ENCODE measurements around the gene ARL3.
"Not testable (repeated sequence)": the region's sequence is repeated elsewhere in the genome, so short reads cannot be mapped to it uniquely, and the experiment has no call there.

Gene ARL3

GRCh38 chr10:102738692-102739121 lies 24.5 kb upstream of the ARL3 start:
- no peak for DNase-seq (ENCODE audit: low read depth in 2 of 2, low spot score in 1 of 2)

DNA sequence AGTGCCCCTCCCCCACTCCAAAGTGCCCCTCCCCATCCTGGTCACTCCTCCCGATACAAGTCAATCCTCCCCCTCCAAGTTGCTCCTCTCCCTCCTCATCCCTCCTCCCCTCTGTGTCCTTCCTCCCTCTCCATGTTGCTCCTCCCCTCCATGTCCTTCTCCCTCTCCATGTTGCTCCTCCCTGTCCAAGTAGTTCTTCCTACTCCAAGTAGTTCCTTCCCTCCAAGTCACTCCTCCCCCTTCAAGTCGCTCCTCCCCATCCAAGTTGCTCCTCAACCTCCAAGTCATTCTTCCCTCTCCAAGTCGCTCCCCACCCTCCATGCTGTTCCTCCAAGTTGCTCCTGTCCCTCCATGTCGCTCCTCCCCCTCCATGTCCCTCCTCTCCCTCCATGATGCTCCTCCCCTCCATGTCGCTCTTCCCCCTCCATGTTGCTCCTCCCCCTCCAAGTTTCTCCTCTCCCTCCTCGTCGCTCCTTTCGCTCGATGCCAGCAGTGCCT lies 20.9 kb upstream of the ARL3 start:
- DNase-seq (ENCODE audit: low read depth in 2 of 2, low spot score in 1 of 2), result no peak

DNA sequence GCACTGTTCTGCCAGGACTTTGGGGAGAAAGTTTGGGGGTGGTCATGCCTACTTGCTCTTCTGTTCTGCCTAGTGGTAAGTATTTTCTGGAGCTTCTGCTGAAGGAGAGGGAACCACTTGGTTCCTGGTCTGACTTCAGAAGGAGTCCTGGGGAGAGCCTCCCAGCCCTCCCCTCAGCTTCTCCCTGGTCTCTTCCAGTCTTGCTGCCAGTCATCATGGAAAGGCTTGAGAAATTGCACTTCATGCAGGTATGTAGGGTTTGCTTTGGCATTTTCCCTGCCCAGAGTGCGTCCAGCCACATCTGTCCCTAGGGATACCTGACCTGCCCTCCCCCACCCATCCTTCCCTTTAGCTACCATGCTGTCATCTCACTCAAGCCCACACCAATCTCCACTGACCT lies 18.5 kb upstream of the ARL3 start:
- DNase-seq (ENCODE audit: low read depth in 2 of 2, low spot score in 1 of 2), result no peak

- no peak for DNase-seq (ENCODE audit: low read depth in 2 of 2, low spot score in 1 of 2)
Observed at GRCh38 chr10:102731222-102731800, 17.1 kb upstream of the ARL3 start.

DNA sequence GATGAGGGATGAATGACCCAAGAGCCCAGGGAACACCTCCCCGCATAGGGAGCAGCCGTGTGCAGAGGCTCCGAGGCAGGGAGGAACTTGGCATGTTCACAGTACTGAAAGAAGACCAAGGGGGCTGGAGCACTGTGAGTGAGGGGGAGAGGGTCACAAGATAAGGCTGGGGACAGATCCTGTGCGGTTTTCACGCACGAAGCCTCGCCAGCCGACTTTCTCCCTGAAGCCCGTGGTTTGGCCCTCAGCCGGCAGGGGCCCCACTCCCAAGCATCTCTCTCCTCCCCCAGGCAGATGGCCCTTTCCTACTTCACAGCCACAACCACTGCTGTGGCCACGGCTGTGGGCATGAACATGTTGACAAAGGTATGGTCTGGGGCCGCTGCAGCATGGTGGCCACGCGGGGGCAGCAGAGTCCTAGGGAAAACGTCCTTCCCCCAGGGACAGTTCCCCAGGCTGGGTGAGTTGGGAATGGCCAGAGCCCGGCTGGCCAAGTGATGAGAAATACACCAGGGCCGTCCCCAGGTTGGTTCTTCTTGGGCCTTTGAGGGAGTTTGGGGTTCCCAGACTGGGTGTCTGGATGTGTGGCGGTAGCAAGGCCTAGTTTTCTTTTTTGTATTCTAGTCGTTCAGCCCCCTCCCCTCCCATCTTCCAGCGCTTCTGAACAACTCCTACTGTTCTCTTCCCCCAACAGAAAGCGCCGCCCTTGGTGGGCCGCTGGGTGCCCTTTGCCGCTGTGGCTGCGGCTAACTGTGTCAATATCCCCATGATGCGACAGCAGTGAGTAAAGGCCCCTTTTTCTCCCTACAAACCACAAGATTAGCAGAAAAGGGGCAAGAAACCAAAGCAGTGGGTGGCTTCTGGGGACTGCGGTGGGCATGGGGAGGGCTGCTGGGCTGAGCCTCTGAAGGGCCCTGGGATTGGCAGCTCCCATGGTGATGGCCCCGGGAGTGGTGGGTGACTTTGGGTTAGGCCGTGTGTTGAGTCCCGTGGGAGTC lies 15.1 kb upstream of the ARL3 start:
- DNase-seq (ENCODE audit: low read depth in 2 of 2, low spot score in 1 of 2), result peak; percentile 25 to 34

- DNase-seq (ENCODE audit: low read depth in 2 of 2, low spot score in 1 of 2), result no peak
Observed at GRCh38 chr10:102727037-102727818, 13.0 kb upstream of the ARL3 start.

DNA sequence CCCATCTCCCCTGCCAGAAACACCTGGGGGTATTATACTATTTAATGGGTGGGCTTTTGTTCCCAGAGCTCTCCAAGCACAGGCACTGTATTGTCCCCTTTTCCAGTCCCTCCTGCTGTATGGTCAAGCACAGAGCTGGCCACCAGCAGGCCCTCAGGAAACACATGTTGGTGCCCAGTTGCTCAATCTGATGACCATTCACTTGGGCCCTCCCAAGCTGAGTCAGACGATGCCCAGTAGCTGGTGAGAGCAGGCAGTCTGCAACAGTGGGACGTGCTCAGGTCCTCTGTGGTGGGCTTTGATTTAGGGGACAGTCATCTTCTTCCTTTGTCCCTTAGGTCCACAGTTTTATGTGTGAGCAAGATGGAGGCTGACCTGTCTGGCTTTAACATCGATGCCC lies 12.1 kb upstream of the ARL3 start:
- no peak for DNase-seq (ENCODE audit: low read depth in 2 of 2, low spot score in 1 of 2)

- DNase-seq (ENCODE audit: low read depth in 2 of 2, low spot score in 1 of 2), result no peak
Observed at GRCh38 chr10:102723989-102724388, 9.8 kb upstream of the ARL3 start.

DNA sequence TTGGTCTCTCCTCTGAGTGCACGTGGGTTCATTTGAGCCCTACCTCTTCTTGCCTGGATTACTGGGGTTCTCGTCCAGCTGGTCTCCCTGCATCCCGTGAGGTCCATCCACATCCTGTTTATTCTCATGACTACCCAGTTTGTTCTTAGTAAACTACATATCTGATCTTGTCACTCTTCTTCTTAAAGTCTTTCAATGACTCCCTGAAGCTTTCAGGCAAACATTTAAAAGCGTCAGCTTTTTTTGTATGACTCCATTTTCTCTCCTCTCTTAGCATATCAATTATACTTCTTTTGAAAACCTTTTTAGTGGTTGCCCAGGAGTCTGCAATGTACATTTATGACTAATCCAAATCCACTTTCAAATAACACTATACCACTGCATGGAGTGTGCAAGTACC lies 7.8 kb upstream of the ARL3 start:
- DNase-seq (ENCODE audit: low read depth in 2 of 2, low spot score in 1 of 2), result no peak

DNA sequence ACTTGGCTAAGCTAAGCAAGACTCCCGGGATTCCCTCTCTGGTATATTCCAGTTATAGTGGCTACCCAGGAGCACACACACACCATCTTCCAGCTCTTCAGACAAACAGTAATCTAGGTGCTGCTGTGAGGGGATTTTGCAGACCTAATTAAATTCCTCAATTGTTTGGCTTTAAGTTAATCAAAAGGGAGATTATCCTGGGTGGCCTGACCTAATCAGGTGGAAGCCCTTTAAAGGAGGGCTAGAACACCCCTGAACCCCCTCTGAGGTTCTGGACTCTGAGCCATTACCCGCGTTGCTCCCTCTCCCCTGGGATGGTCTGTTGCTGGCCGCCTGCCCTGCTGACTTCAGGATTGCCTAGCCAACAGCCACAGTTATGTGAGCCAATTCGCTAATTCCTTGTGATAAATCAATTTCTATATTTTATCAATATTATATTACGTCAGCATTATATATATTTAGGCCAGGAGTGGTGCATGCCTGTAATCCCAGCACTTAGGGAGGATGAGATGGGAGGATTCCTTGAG lies 6.6 kb upstream of the ARL3 start:
- no peak for DNase-seq (ENCODE audit: low read depth in 2 of 2, low spot score in 1 of 2)

GRCh38 chr10:102720337-102720736 lies 6.1 kb upstream of the ARL3 start:
- no peak for DNase-seq (ENCODE audit: low read depth in 2 of 2, low spot score in 1 of 2)

DNA sequence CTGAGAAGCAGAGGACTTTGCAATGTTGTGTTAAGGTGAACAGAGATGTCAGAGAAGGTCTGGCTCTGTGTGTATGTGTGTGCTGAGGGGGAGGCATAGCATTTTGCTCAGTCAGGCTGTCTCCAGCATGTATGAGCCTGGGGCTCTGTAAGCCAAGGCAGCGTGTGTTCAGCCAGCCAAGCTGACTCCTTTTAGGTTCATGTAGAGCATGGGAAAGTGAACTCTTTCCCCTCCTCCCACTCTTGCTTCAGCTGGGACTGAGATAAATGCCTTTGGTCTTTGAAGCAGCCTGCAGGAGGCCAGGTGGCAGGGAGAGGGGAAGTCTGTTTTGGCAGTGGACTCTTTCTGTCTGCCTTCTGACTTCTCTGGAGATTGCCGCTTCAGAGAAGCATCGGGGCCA lies 4.0 kb upstream of the ARL3 start:
- no peak for DNase-seq (ENCODE audit: low read depth in 2 of 2, low spot score in 1 of 2)

GRCh38 chr10:102716900-102717565 lies 2.8 kb upstream of the ARL3 start:
- DNase-seq (ENCODE audit: low read depth in 2 of 2, low spot score in 1 of 2), result not testable (repeated sequence)

DNA sequence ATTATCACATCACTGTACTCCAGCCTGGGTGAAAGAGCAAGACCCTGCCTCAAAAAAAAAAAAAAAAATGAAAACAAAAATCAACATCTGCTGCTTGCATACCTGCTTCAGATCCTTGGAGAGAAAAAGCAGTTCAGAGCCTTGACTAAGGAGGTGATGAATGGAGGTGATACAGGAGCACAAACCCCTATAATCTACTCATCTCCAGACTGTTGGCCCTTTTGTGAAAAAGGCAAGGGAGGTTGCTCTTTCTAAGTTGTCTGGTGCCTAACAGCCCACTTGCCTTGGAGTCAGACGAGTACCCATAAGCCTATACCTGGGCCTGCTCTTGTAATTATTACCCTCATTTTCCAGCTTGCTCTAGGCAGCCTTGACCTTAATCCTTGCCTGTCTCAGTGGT lies 1.7 kb upstream of the ARL3 start:
- no peak for DNase-seq (ENCODE audit: low read depth in 2 of 2, low spot score in 1 of 2)

DNA sequence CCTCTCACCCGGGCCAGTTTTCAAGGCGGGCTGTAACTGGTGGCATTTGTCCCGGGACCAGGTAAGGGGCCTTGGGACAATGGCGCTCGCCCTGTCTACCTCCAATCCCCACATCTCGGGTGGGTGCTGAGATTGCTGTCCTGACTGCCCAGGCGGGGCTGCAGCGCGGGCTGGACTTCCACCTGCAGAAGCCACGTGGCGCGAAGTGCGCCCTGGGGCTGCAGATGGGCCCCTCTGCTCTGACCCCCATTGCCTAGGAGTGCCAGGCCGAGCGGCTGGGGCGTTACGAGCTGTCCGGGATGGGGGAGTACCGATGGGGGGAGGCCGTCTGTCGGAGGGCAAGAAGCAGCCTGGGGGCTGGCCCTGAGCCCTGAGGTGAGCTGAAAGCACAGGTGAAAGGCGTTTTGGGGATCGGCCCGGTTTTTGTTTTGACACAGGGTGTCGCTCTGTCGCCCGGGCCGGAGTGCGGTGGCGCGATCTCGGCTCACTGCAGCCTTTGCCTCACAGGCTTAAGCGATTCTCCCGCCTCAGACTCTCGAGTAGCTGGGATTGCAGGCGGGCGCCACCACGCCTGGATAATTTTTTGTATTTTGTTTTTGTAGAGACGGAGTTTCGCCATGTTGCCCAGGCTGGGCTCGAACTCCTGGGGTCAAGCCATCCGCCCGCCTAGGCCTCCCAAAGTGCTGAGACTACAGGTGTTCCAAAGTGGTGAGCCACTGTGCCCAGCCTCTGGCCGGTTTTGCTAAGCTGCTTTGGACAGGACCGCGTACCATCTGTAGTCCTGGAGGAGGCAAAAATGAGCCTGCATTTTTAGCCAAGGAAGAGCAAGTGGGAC lies 641 bp upstream of the ARL3 start, which contains the start of gene SFXN2:
Gene SFXN2, plus strand, starts transcription at position 16 of the 835 bp plus-strand sequence. CDS start 12,001 bp downstream, outside the sequence.
- no peak for DNase-seq (ENCODE audit: low read depth in 2 of 2, low spot score in 1 of 2)

DNA sequence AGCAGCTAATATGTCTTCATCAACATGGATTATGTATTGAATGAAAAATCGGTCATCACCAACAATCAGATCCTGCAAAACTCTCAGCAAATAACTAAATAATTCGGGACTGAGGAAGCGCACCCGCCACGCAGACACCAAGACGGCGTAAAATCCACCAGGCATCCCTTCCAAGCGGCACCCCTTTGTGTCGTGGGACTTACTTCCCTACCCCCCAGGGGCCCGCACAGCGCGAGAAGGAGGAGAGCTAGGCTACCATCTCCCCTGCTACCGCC lies 721 bp downstream of the ARL3 start:
- no peak for DNase-seq (ENCODE audit: low read depth in 2 of 2, low spot score in 1 of 2)

DNA sequence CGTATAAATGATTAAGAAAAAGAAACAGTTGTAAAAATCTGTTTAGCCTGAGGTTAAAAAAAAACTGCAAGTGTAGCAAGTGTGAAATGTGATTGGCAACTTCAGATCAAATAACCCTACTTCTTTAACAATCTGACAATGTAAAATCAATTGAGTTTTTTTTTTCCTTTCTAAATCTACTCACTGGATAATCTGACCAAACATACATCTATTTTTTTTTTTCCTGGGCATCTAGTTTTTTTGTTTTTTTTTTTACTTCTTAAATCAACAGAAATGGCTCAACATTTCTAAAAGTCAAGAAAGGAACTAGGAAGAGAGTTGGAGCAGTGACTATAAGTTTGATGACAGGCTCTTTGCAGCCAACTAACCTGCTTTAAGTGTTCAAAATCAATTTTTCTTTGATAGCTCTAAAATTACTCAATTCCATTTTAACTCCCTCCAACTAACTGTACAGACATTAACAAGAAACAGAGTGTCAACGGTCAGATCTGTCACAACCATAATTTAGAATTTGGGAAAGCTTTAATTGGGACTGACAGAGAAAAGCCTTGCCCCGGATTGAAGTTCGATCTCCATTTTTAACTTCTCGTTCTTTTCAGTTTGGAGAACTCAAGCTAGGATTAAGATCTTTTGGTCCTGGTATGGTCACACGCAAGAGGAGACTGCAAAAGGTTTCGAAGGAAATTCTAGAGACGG lies 1.2 kb downstream of the ARL3 start:
- no peak for DNase-seq (ENCODE audit: low read depth in 2 of 2, low spot score in 1 of 2)

- no peak for DNase-seq (ENCODE audit: low read depth in 2 of 2, low spot score in 1 of 2)
Observed at GRCh38 chr10:102712089-102712488, 2.1 kb downstream of the ARL3 start.

GRCh38 chr10:102710609-102711008 lies 3.6 kb downstream of the ARL3 start:
- no peak for DNase-seq (ENCODE audit: low read depth in 2 of 2, low spot score in 1 of 2)

Data from stimulated activated CD8-positive, alpha-beta memory T cell treated with anti-CD3 and anti-CD28 coated beads, Interleukin-4, amount 100 ng/mL, for 1 hour (primary cell).